GM21367 (cell line): ENCODE measurements around the gene EPHA6.
A peak's percentile ranks its signal among the peaks of the same experiment; 100 is the strongest.
"Not testable (repeated sequence)": the region's sequence is repeated elsewhere in the genome, so short reads cannot be mapped to it uniquely, and the experiment has no call there.

ENCODE experiments used
- ATAC-seq: cut with Tn5 transposase; IDR thresholded peaks from one replicate; pipeline ENCODE4 v1.9.1; 2021; ENCODE audit not compliant: unreplicated experiment

Gene EPHA6

DNA sequence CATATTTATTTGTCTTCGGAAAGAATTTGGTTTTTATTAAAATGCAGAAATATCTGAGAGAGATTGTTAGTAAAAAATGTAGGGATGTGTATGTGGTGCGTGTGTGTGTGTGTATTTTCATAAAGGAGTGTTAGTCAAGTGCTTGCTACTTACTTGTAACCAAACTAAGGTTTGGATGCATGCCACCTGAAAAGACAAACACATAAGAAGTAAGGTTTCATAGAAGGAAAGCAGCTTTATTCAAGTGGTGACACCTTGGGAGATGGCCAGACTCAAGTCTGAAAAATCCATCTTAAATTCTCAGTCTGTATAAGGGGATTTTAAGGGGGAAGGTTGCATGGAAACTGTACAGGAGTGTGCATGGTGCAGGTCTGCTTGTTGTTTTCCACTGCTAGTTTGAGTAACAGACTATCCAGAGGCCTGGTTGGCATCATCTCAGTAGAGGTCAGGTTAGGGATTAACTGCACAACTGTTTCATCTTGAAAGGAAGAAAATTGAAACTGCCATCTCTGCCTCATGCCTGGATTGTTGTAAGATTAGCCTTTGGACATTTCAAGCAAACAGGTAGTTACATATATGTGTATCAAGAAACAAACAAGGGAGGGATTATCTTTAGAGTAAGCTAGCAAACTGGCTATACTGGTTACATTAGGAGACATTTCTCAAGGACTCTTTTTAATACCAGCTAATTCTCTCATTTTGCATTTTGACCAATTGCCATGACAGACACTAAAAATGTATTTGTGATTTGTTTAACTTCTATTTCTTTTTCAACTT is 196.7 kb downstream of the EPHA6 start:
- no peak for ATAC-seq

DNA sequence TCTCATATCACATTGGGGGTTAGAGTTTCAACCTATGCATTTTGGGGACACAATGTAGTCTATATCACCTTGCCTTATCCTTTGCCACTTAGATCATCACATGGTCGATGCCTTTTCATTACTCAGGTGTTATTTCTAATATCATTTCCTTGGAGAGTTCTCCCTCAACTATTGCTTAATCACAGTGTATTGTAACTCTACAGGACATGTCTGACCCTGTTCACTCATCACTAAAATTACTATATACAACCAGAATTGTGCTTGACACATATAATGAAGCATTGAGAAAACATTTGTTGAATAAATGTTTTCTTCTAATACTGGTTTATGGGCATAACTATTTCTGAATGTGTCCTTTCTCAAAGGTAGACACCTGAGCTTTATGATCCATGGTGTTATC is 207.4 kb downstream of the EPHA6 start:
- ATAC-seq: no peak

DNA sequence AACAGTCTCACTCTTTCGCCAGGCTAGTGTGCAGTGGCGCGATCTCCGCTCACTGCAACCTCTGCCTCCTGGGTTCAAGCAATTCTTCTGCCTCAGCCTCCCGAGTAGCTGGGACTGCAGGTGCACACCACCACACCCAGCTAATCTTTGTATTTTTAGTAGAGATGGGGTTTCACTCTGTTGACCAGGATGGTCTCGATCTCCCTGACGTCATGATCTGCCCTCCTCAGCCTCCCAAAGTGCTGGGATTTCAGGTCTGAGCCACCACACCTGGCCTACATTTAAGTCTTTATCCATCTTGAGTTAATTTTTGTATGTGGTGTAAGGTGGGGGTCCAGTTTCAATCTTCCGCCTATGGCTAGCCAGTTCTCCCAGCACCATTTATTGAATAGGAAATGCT is 211.2 kb downstream of the EPHA6 start:
- not testable (repeated sequence) for ATAC-seq

DNA sequence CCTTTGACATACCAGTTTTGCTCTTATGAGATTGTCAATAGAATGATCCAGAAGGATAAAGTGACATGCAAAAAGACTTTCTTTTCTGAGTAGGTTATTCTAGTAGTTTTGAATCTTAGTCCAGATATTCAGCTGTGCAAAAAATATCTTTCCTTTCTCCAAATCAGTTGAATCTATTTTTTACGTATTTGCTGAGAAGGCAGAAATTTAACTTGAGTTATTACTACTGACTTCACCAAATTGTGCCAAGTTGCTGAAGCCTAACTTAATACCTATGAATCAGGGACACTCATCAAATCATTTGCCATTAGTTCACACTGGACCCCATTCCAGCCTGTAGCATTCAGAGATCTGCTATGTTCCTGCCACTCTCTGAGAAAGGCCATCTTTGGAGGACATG is 215.6 kb downstream of the EPHA6 start:
- ATAC-seq: no peak

DNA sequence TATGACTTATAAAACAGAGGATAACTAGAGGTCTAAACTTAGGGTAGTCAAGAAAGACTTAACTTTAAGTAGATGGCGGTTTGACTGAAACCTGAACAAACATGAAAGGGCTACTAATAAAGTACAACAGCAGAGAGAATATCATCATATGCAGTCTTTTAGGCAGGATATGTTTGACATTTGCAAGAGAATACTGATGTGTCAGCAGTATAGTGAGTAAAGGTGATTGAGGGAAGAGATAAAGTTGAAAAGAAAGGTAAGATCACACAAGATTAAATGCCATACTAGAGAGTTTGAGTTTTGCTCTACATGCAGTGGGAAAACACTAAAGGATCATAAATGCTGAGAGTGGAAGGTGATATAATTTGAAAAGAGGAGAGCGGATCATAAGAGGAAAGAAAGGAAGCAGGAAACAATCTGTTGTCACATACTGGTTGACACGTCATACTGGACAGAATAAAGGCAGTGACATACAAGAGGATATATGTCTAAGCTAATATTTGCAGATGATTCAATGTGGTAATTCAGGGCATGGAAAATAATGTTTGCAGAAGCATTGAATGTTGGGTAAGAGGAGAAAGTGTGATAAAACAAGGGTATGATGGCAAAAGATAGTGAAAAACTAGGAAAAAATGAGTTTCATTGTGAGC is 223.0 kb downstream of the EPHA6 start:
- ATAC-seq: no peak

DNA sequence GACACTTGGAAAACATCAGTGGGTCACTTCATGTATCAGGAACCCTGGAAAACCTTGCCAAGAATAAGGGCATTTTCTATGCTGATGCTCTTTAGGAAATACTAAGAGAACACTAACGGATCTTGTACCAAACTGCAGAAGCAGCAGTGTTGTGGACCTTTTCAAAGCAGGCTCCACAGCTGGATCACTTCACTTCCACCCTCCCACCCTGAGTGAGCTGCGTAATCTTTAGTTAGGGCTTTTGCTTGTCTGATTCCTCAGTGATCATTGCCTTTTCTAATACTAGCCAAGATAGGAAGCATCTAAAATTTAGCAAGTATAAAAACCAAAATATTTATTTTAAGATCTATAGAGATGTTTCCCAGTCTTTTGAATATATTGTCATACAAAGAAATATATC is 229.0 kb downstream of the EPHA6 start:
- ATAC-seq: no peak

DNA sequence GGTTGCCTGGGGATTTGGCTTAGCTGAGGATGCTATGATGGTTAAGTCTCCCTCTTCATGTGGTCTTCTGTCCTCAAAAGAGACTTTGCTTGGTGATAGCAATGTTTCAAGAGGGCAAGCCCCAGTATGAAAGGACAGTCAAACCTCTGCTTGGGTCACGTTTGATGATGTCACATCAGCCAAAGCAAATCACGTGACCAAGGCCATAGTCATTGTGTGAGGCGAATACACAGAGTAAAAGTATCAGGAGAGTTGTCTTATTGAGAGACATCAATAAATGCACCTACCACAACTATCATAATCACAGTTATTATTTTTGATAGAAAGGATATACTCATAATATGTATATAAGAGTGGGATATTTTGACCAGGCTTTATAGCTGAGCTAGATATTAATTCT is 243.0 kb downstream of the EPHA6 start:
- no peak for ATAC-seq

DNA sequence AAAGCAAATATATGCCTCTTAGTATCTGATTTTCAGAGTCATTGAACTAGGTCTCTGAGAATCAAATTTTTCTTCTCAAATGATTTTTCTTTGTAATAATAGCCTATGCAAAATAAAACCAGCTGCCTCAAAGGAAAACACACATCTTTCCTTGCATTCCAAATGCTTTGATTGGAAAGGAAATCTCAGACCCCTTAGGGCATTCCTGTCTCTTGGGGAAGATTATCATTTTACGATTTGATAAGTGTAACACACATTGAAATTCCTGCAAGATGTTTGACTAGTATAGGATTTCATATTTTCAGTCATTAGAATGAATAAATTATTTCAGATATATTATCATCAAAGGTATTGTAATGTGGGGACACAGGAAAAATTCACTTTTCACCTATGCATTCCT is 244.8 kb downstream of the EPHA6 start:
- ATAC-seq: no peak

DNA sequence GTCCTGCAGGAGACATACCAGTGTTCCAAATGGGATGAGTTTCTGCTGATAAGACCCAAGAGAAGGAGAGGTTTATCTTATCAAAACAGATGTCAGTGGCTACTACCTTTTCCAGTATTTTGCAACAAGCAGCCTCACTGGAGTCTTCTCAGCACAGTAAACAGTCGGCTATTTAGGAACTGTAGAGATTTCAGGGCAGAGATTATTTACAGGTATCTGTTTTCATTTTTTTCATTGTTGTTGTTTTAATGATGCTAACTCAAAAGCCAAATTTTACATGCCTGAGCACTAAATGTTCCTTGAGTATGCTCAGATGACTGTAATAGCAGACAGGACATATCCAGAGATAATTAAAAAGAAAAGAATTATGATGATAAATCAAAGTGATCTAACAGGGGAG is 252.1 kb downstream of the EPHA6 start:
- ATAC-seq: no peak

DNA sequence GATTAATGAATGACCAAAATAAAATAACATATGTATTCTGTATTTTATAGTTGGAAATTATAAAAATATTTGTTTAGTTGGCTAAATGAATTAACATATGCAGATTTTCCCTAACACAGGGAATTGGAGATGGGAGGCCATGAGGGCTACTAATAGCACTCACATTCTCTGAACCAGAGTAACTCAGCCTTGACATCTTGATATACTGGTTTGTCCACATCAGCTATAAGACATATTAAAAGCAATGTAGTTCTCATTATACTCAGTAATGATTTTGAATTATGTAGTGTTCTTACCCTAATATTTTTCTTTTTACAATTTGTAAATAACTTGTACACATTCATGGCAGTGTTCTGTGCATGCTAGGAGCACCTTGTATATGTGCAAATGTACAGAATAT is 255.9 kb downstream of the EPHA6 start:
- ATAC-seq: no peak

DNA sequence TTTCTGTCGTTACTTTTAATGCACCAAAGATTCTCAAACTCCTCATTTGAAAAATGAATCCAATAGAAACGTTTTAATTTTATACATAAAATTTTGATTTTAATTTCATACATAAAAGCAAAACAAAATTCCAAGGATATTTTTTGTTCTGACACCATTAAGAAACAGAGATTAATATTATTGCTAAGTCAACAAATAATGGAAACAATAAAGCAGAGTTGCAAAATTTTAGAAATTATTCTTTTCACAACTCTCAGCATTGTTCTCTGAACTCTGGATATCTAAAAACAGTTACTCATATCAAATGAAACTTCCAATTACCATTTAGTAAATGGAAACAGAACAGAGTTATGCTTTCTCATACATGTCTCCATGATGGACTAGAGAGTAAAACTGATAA is 260.2 kb downstream of the EPHA6 start:
- no peak for ATAC-seq

DNA sequence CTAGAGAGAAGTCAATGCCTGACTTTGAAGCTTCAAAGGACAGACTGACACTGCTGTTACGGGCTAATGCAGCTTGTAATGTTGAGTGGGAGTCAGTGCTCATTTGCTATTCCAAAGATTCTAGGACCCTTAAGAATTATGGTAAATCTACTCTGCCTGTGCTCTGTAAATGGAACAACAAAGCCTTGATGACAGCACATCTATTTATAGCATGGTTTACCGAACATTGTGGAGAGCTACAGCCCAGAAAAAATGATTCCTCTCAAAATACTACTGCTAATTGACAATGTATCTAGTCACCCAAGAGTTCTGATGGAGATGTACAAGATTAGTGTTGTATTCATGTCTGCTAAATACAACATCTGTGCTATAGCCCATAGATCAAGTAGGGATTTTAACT is 262.3 kb downstream of the EPHA6 start:
- no peak for ATAC-seq

DNA sequence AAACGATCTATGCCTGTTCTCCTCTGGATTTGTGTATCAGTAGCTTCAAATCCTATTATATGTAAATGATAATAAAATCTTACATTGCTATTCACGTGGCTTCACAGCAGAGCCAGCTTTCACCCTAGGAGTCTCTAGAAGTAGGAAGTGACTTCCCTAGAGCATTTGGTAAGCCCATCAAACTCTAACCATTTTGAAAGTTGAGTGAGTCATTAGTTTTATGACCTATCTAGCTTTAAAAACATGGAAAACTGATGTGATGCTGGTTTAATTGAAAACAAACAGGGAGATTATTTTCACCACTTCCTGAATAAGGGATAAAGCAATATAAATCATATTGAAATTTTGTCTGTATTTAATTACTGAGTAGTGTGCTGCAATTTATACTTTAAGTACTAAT is 275.2 kb downstream of the EPHA6 start:
- no peak for ATAC-seq

DNA sequence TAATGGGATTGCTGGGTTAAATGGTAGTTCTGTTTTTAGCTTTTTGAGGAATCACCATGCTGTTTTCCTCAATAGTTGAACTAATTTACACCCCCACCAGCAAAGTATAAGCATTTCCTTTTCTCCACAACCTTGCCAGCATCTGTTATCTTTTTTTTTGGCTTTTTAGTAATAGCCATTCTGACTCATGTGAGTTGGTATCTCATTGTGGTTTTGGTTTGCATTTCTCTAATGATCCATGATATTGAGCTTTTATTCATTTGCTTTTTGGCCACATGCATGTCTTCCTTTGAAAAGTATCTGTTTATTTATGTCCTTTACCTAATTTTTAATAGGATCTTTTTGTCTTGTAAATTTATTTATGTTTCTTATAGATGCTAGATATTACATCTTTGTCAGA is 288.2 kb downstream of the EPHA6 start:
- ATAC-seq: no peak

DNA sequence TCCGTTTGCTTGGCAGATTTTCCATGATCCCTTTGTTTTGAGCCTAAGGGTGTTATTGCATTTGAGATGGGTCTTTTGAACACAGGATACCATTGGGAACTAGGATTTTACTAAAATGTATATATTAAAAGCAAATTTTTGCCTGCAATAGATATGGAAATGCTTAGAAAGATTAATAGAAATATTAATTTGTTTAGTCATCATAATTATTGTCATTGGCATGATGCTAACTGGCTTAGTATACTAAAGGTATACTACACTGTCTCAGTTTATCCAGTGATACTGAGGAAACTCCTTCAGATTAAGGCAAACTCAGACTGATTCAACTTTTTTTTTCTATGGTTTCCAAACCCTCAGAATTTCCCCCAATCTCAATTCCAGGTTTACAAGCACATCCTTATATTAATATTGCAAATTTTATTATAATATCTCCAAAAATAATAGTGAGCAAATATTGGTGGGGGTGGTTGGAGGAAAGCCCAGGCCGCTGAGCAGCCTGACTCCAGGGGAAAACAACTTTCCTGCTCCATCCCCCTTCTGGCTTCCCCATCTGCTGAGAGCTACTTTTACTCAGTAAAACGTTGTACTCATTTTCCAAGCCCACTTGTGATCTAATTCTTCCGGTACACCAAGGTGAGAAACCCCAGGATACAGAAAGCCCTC is 291.7 kb downstream of the EPHA6 start:
- no peak for ATAC-seq

DNA sequence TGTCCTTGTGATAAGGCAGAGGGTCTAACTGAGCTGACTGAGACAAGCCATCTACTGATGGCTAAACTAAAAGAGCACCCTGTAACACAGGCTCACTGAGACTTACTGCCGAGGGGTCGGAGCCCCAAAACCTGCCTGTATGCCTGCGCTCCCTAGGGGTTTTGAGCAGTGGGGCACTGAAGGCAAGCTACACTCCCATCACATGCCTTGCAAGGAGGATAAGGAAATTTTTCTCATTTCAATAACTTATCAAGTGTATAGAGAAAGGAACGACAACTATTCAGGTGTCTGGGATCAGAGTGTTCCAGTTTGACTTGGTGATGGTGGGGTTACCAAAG is 292.2 kb downstream of the EPHA6 start:
- no peak for ATAC-seq

DNA sequence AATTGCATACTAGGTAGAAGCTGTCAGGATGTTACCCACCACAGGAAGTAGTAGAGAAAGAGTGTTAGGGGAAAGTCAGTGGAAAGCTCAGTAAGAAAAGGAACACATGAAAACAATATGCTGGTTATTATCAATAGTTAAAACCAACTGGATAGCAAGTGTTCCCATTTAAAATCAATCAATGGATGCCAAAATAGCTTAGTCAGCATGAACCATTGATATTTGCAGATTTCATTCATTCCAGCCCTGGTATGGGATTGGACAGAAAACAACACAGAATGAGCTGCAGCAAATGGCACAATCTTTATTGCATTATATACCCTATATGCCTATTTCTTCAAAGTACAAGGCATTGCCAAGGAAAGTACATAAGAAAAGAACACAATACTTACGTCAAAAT is 293.7 kb downstream of the EPHA6 start:
- ATAC-seq: no peak

DNA sequence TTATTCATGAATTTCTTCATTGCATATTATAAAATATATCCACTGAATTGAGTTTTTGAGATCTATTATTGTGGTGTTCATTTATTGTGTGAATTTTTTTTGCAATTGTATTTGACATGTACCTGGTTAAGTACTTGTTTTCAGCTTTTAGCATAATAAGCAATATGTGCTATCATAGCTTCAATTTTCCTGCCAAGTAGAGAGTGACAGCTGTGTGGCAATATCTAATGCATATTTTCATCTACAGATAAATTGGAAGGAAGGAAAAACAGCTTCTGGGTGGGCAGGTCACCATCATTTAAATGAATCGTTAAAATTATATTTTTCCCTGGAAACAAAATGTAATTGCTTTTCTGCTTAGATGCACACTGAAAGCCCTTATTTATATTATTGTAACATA is 296.9 kb downstream of the EPHA6 start:
- ATAC-seq: no peak

DNA sequence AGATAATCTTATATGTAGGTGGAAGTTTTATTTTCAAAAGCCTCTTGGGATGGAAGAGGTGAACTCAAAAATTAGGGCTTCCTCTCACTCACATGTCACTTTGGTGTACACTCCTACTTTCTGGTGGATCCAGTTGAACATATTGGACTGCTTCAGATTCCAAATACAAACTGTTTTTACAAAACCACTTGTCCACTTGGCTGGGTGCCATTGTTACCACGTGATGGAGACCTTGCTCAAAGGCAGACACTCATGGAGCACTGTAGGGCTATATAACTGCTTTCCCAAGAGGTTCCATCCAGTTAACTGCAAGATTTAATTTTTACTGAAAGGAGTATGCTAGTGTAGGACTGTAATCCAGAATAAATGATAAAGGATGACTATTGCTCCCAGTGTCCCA is 307.0 kb downstream of the EPHA6 start:
- no peak for ATAC-seq

DNA sequence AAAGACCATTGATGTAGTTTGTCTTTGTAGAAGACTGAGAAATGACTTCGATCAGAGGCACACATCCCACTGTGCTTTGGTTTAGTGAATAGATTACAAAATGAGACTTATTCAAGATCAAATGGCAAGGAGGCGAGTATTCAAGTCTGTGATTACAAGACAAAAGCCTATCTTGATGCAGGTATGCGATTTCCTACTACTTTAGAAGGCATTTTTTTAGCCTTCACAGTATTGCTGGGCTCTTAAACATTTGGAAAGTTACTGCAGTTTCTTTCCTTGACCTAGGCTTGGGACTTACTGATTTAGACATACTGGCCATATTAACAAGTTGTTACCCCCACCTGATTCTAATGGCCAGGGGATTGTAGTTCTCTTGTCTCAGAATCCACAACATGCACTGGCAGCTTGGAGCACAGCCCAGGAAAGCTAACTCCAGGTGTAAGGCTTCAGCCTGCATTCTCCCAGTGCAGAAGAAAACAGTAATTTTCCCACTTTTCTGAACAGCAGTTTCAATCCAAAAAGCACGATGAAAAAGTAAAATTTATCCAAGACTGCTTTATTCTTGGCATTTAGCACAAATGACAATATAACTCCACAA is 311.6 kb downstream of the EPHA6 start:
- no peak for ATAC-seq

DNA sequence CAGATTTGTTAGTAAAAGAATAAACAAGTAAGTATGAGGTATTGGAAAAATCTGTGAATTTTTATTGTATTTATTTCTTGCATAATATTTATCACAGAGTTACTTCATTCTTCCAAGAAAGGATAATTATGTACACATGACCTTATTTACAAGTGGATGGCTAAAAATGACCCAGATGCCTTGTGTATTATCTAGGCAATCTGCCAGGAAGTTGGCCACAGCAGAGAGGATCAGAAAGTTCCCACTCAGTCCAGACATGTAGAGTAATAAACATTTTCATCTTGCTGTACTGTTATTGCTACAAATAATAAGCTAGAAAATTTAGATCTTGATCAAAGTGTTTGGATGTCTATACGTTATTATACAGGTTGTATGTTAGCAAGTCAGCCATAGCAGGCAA is 317.1 kb downstream of the EPHA6 start:
- ATAC-seq: no peak

DNA sequence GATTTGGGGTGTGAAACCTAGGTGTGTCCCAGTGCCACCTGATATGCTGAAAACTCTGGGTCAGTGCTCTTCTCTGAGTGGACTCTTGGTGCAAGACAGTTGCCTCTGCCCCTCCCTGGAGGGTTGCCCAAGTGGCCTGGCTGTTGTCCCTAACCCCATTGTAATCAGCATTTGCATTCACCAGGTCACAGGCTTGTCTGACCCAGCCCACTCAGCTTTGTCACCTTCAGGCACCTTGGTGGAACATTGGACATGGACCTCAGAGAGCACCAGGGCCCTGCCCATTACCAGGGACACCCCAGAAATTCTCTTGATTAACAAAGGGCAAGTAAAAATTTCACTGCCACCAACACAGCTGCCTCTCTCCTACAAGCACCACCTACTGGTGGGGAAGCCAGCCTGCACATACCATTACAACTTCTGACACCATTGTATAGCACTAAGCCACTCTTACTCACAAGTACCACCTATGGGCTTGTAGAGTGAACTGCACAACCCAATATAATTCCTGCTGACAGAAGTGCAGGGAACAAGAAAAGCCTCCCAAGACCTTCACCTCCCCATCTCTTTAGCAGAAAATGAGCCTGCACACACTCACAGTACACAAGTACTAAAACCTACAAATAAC is 324.6 kb downstream of the EPHA6 start:
- ATAC-seq: peak; percentile 71
